ENCODE data around the gene SARDH.

DNA sequence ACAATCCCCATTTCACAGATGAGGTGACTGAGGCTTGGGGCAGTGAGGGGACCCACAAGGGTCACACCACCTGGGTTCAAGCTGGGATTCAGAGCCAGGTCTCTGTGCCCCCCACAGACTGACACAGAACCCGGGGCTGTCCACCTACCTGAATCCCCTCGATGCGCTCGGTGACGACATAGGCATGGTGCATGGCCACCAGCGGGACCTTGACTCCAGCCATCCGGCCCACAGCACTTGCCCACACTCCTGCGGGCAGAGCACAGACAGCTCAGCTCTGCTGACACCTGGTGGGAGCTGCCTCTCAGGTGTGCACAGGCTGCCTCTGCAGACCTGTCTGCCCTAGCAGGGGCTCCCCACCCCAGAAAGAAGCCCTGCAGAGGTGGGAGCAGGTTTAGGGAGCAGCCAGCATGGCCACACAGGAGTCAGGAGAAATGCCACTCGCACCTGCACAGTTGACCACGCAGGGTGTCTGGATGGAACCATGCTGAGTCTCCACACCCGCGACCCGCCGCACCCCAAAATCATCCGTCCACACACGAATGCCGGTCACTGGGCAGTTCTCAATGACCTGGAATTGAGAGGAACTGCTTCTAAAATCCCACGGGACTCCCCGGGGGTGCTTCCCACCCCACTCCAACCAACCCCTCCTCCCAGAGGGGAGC lies 8.4 kb downstream of the SARDH start:
- no peak for TF ChIP-seq POLR2A (IDR thresholded peaks at IDR 0.05)
- TF ChIP-seq, protein P1, sequence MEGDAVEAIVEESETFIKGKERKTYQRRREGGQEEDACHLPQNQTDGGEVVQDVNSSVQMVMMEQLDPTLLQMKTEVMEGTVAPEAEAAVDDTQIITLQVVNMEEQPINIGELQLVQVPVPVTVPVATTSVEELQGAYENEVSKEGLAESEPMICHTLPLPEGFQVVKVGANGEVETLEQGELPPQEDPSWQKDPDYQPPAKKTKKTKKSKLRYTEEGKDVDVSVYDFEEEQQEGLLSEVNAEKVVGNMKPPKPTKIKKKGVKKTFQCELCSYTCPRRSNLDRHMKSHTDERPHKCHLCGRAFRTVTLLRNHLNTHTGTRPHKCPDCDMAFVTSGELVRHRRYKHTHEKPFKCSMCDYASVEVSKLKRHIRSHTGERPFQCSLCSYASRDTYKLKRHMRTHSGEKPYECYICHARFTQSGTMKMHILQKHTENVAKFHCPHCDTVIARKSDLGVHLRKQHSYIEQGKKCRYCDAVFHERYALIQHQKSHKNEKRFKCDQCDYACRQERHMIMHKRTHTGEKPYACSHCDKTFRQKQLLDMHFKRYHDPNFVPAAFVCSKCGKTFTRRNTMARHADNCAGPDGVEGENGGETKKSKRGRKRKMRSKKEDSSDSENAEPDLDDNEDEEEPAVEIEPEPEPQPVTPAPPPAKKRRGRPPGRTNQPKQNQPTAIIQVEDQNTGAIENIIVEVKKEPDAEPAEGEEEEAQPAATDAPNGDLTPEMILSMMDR (IDR thresholded peaks at IDR 0.05): no peak
